LNCaP clone FGC (cell line): ENCODE results near the gene NOBOX.
"Not testable (repeated sequence)": the region's sequence is repeated elsewhere in the genome, so short reads cannot be mapped to it uniquely, and the experiment has no call there.

Source experiments
- DNase-seq: peaks from one replicate; pipeline ENCODE4 v3.0.0-alpha.2; 2011; ENCODE audit warnings: low read depth
- H3K4me3 ChIP-seq: 2 replicates; pipeline ENCODE4 v1.5.1; 2011; ENCODE audit warnings: mild to moderate bottlenecking, low read depth, low read length, control low read depth
- TF ChIP-seq, protein P1 (sequence below): IDR thresholded peaks from 2 replicates; pipeline ENCODE4 v1.5.1; 2012; ENCODE audit warnings: mild to moderate bottlenecking; ENCODE audit not compliant: control insufficient read depth, insufficient read depth; ENCODE audit errors: extremely low read depth

The NOBOX gene

DNA sequence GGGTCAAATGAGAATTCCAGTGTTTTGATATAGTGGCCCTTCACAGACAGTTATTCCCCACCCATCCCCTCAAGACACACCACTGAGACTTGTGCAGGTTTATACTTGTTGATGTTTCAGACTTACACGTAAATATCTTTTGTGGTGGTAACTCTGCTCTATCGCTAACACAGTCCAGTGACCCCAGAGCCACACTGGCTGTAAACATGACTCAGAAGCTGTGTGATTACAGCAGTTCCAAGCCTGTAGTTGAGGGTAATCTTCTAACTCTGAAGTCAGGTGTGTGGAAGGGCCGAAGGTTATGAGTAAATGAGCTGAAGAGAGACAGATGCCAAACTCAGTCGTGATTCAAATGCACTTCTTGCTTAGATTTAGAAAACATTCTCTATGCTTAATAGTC, 19.4 kb downstream of the NOBOX start:
- TF ChIP-seq, protein P1, sequence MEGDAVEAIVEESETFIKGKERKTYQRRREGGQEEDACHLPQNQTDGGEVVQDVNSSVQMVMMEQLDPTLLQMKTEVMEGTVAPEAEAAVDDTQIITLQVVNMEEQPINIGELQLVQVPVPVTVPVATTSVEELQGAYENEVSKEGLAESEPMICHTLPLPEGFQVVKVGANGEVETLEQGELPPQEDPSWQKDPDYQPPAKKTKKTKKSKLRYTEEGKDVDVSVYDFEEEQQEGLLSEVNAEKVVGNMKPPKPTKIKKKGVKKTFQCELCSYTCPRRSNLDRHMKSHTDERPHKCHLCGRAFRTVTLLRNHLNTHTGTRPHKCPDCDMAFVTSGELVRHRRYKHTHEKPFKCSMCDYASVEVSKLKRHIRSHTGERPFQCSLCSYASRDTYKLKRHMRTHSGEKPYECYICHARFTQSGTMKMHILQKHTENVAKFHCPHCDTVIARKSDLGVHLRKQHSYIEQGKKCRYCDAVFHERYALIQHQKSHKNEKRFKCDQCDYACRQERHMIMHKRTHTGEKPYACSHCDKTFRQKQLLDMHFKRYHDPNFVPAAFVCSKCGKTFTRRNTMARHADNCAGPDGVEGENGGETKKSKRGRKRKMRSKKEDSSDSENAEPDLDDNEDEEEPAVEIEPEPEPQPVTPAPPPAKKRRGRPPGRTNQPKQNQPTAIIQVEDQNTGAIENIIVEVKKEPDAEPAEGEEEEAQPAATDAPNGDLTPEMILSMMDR, result no peak
- no peak for DNase-seq
- H3K4me3 ChIP-seq, result no peak overlapping the region

DNA sequence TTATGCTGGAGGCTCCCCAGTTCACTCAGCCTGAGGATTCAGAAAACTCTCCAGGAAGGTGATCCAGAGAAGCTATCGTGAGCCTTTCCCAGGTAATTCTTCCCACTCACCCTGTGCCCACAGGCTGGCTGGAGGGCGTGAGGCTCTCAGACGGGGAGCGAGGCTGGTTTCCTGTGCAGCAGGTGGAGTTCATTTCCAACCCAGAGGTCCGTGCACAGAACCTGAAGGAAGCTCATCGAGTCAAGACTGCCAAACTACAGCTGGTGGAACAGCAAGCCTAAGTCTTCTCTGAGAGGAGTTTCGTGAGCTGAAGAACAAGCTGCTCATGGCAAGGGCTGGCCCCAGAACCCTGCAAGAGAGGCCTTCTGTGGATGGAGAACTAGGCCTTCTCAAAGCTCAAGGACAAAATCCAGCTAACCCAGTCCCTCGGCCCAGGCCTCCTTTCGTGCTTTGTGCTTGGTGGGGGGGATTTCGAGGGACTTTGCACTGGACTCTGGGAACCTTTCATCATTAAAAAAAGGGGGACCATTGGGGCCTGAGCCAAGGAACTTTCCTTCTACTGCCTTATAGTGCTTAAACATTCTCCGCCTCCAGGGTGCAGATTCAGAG, 23.6 kb downstream of the NOBOX start:
- DNase-seq, result no peak
- TF ChIP-seq, protein P1, result no peak
- H3K4me3 ChIP-seq, result no peak overlapping the region

DNA sequence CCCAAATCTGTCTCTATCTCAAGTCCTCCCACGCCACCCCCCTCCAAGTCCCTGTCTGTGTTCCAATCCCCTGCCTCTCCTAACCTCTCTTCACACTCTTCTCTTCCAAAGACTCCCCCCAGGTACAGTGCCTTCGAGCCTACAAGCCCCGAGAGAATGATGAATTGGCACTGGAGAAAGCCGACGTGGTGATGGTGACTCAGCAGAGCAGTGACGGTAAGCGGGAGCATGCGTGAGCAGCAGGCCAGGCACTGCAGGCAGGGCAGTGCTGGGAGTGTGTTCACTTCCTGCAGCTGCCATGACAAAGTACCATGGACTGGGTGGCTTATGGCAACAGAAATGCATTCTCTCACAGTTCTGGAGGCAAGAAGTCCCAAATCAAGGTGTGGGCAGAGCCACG, 24.8 kb downstream of the NOBOX start:
- DNase-seq, result no peak
- H3K4me3 ChIP-seq, result no peak overlapping the region
- TF ChIP-seq, protein P1, result no peak

DNA sequence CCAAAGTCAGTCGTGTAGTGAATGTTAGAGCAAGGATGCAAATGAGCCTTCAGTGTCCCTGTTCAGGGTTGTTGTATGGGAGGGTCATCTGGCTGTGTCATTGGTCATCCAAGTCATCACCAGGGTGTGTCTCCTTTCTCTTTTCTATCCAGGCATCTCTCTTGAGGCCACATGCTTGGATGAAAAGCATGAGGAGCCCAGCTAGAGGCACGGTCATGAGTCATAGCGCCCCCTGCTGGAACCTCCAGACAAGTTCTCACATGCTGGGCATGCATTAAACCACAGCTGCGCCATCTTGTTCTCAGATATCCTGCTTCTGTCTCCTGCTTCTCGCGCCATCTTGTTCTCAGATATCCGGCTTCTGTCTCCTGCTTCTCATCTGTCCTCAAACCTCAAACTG, 34.3 kb downstream of the NOBOX start:
- not testable (repeated sequence) for DNase-seq, H3K4me3 ChIP-seq

DNA sequence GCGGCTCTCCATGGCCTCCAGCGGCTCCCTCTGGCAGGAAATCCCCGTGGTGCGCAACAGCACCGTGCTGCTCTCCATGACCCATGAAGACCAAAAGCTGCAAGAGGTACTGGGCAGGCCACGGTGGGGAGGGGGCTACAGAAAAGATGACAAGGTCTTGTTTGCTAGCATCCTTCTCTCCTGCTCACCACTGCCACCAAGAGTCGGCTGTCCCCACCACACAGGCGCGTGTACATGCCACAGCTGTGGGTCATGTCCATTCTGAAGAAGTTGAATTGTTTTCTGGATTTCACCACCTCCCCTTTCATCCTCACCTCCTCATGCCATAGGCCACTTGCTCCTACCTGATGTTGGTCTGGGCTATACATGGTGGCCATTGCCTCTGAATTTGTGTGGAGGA, 36.2 kb downstream of the NOBOX start:
- not testable (repeated sequence) for DNase-seq, H3K4me3 ChIP-seq

DNA sequence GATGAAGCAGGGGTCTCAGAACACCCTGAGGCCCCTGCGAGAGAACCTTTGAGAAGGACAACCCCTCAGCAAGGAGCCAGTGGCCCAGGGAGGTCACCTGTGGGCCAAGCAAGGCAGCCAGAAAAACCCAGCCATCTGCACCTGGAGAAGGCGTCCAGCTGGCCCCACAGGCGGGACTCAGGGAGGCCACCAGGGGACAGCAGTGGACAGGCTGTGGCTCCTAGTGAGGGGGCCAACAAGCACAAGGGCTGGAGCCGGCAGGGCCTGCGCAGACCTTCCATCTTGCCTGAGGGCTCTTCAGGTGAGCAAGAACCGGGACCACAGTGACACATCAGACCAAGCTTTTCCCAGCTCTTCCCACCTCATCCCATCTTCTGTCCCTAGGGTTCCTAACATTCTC, 38.0 kb downstream of the NOBOX start:
- not testable (repeated sequence) for DNase-seq

DNA sequence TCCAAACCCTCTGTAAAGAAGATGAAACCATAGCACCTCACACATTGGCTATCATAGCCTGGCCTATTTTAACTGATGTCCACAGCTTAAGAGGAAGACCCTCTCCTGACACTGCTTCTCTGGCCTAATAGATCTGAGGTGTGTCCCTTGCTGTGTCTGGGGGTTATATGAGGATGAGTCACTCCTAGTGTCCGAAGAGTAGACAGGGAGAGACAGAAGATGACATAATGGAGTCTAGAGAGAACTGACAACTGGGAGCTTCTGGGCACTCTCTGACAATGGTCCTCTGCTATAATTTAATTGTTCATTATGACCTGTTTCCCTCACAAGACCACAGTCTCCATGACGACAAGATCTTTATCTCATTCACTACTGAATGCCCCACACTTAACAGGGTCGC, 41.4 kb downstream of the NOBOX start:
- DNase-seq, H3K4me3 ChIP-seq: not testable (repeated sequence)

More for the DNA sequence above, 38.0 kb downstream of the NOBOX start:
- not testable (repeated sequence) for H3K4me3 ChIP-seq

DNA sequence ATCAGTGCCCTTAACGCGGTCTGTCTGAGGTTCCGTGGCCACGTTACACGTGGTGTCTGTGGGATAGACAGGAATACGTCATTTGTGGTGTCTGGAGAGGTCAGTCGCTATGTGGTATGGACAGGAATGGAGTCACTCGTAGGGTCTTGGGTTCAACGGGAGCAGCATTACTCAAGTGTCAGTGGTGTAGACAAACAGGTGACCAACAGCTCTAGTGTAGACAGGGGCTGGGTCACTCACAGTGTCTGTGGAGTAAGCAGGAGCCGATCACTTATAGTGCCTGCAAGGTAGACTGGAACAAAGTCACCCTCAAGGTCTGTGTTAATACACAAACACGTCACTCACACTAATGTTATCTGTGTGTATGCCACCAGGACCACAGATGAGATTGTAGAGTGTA, 46.6 kb downstream of the NOBOX start:
- DNase-seq, H3K4me3 ChIP-seq: not testable (repeated sequence)

DNA sequence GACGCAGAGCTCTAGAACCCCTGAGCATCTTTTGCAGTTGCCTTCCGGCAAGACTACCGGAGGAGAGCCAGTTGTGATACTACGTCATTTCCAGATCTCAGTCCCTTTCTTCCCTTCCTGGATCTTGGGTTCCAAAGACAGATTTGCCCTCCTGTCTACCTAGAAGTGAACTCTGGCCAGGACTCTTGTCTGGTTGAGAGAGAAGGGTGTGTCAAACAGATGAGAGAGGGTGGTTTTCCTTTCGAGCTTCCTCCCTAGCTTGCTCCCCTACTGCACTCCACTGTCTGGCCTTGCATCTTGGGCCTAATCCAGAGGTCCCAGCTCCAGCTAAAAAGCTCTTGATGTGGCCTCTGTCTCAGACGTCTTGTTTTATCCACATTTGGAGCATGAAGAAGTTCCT, 47.3 kb downstream of the NOBOX start:
- H3K4me3 ChIP-seq, DNase-seq: not testable (repeated sequence)

DNA sequence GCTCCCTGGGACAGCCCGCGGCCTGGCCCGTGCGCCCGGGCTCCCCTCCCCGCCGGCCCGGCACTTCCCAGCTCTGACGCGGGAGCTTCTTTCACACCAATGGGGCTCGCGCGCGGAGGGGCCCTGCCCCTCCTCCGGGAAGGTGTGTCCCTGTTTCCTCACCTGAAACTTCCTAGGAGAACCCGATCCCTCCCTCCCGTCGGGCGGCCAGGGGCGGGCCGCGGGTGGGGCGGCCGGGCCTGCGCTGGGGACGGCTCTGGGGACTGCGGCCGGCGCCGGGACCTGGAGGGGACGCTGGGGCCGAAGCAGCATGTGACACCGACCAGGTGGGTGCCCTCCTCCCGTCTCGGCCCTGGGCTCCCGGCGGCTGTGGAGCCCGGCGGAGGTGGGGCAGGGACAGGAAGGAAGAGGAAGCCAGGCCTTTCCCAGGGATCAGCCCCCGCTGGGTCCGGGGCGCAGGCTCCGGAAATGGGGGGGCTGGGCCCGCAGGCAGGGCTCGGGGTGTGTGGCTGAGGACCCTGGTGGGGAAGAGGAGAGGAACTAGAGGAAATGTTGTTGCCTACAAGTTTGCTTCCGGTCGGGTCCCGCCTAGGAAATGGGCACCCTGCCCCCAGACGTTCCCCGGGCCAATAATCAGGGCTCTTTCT, 48.2 kb downstream of the NOBOX start, which contains the start of gene ARHGEF5:
TSS of gene ARHGEF5 (plus strand) at position 227 of the 647 bp plus-strand sequence. CDS start 7,268 bp downstream, outside the sequence.
- DNase-seq, result not testable (repeated sequence)
- H3K4me3 ChIP-seq, result peak within 1 kb of the TSS; percentile 36

DNA sequence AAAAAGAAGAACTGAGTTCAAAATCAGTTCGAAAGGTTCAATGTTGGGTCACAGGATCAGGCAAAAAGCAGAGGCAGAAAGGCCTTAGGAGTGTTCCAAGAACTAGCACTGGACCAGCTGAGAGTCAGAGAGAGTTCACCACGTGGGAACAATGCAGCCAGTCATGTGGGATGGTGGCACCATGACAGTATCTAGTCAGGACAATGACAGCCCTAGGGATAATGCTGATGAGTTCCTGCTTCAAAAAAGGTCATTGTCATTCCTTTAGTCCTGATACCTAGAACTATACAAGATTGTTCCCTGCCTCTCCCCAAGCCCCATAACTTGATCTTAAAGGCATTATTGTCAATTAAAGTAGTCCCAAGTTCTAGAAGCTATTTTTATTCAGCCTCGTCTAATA, 51.8 kb downstream of the NOBOX start:
- H3K4me3 ChIP-seq, DNase-seq: not testable (repeated sequence)

DNA sequence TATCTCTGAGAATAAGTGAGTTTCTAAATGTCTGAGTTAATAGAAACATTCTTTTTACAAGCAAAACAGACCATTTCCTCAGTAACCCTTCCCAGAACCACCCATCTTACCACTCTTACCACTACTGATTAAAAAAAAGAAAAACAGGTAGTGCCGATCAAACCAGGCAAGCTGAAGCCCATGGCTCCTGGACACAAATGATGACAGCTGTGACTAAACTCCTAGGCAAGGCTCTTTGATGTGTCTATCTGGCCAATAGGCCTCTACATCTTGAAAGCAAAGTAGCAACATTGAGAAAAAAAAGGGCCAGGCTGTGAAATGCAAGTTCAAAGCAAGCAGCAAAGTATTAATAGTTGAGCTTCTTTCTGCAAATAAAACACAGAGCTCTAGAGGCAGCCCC, 54.9 kb downstream of the NOBOX start:
- not testable (repeated sequence) for H3K4me3 ChIP-seq, DNase-seq
